HL-60 (cell line): Measurements from ENCODE around the gene SEPTIN5.
"Not testable (repeated sequence)": the region's sequence is repeated elsewhere in the genome, so short reads cannot be mapped to it uniquely, and the experiment has no call there.

Source experiments
- DNase-seq, 2 experiments: peaks; one replicate each; pipeline ENCODE4 v3.0.0-alpha.2; 2010 to 2020; ENCODE audit warnings: low read depth in 1 of 2, low spot score in 1 of 2
- H3K27ac ChIP-seq: fragments of 250-450 bp; sonication (Bioruptor Pico); replicated peaks from 2 replicates; pipeline ENCODE4 v1.5.1; 2020; ENCODE audit warnings: mild to moderate bottlenecking, moderate library complexity
- H3K27me3 ChIP-seq: fragments of 250-450 bp; sonication (Bioruptor Pico); 2 replicates; pipeline ENCODE4 v1.5.1; 2021; ENCODE audit warnings: mild to moderate bottlenecking, moderate library complexity; ENCODE audit not compliant: insufficient read depth, poor library complexity, severe bottlenecking
- H3K4me3 ChIP-seq: replicated peaks from 2 replicates; pipeline ENCODE4 v1.5.1; 2011; ENCODE audit warnings: mild to moderate bottlenecking, control low read depth, low read length; ENCODE audit not compliant: insufficient read depth
- GABPA ChIP-seq: IDR thresholded peaks from 2 replicates; pipeline ENCODE4 v1.6.1; 2012; ENCODE audit warnings: low read depth
- POLR2AphosphoS5 ChIP-seq: IDR thresholded peaks from 2 replicates; pipeline ENCODE4 v1.6.1; 2012; ENCODE audit warnings: low read depth
- REST ChIP-seq: IDR thresholded peaks from 2 replicates; pipeline ENCODE4 v1.6.1; 2012; ENCODE audit warnings: low read depth; ENCODE audit not compliant: insufficient replicate concordance
- SPI1 ChIP-seq: IDR thresholded peaks from 2 replicates; pipeline ENCODE4 v1.6.1; 2012; ENCODE audit warnings: low read depth, mild to moderate bottlenecking, borderline replicate concordance
- TF ChIP-seq, protein P1 (sequence below): IDR thresholded peaks from one replicate; pipeline ENCODE4 v1.5.1; 2011; ENCODE audit warnings: low read length, control low read depth, inconsistent platforms; ENCODE audit not compliant: insufficient read depth

The SEPTIN5 gene

DNA sequence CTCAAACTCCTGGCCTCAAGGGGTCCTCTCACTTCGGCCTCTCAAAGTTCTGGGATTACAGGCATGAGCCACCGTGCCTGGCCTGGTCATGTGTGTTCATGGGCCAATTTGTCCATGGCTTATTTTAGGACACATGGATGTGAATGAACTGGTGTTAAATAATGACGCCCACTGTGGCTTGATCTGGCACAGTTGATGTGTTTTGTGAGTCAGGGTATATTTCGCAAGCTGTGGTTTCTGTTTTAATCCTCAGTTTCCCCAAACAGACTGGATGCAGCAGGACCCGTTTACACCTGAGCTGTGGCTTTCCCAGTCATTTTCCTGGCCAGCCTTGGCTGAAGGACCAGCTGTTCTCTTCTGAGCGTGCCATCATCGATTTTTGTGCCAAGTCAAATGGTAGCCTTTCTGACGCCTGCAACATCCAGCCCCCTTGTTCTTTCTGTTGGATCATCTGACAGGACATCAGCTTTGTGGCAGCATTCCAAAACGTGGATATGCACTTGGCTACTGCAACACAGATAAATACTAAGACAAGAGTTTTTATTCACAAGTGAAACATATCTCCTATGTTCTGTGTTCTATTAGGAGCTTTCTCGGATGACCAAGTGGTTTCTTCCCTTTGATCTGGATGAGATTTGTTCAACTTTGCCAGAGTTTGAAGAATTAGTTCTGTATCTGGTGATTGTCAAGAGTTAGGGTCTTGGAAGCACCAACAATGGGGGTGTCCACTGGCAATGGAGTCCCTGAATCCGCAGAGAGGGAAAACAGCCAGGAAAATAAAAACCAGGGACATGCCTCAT is 40.0 kb upstream of the SEPTIN5 start:
- DNase-seq = no peak
- TF ChIP-seq POLR2AphosphoS5 (no peak), REST (no peak), SPI1 (no peak), GABPA (no peak)
- TF ChIP-seq, protein P1, sequence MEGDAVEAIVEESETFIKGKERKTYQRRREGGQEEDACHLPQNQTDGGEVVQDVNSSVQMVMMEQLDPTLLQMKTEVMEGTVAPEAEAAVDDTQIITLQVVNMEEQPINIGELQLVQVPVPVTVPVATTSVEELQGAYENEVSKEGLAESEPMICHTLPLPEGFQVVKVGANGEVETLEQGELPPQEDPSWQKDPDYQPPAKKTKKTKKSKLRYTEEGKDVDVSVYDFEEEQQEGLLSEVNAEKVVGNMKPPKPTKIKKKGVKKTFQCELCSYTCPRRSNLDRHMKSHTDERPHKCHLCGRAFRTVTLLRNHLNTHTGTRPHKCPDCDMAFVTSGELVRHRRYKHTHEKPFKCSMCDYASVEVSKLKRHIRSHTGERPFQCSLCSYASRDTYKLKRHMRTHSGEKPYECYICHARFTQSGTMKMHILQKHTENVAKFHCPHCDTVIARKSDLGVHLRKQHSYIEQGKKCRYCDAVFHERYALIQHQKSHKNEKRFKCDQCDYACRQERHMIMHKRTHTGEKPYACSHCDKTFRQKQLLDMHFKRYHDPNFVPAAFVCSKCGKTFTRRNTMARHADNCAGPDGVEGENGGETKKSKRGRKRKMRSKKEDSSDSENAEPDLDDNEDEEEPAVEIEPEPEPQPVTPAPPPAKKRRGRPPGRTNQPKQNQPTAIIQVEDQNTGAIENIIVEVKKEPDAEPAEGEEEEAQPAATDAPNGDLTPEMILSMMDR = no peak
- H3K27ac ChIP-seq = no peak overlapping the region
- no peaks in the 10 kb centered on the region for H3K27me3 ChIP-seq
- H3K4me3 ChIP-seq = no peak overlapping the region

DNA sequence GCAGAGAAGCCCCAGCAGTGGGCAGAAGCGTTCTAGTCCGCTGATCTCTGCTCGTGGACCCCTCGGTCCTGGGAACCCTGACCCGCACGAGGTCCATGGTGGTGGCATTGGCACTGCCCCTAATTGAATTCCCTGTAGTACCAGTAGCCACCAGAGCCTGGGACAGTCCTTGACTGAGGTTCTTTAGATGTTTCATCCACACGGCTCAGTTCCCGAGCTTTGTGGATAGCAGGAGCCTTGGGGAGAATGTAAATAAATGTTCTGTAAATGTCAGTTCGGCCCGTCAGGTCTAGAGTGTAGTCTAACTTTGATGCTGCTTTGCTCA is 39.4 kb upstream of the SEPTIN5 start:
- Histone ChIP-seq H3K27me3 (no peaks in the 10 kb centered on the region), H3K27ac (no peak overlapping the region), H3K4me3 (no peak overlapping the region)
- no peak for TF ChIP-seq REST
- TF ChIP-seq GABPA = no peak
- TF ChIP-seq, protein P1 = no peak
- no peak for DNase-seq

DNA sequence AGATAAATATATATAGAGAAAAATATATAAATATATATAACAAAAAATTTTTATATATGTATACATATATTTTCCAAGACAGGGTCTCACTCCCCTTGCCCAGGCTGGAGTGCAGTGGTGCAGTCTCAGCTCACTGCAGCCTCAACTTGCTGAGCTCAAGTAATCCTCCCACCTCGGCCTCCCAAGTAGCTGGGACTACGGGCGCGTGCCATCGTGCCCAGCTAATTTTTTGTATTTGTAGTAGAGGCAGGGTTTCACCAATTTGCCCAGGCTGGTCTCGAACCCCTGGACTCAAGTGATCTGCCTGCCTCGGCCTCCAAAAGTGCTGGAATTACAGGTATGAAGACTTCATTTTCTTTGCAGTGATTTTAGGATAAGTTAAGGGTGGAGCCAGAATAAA is 38.9 kb upstream of the SEPTIN5 start:
- TF ChIP-seq, protein P1 = no peak
- no peak for TF ChIP-seq REST
- TF ChIP-seq GABPA = no peak
- TF ChIP-seq SPI1 = no peak
- Histone ChIP-seq H3K27ac (no peak overlapping the region), H3K27me3 (no peaks in the 10 kb centered on the region), H3K4me3 (no peak overlapping the region)
- DNase-seq = no peak

- not testable (repeated sequence) for DNase-seq, H3K27ac ChIP-seq, H3K27me3 ChIP-seq, H3K4me3 ChIP-seq
These were observed 37.9 kb upstream of the SEPTIN5 start for GRCh38 chr22:19676437-19676836.
